Right lobe of liver (tissue), 6 donors: ENCODE measurements around the gene ING3. TPM values are rescaled to one million over a fixed set of nuclear protein-coding genes. Genes with fewer than 3 reads are reported as not detected.

Experiments used
- ATAC-seq, 4 donors: fragments of 200-7000 bp; cut with Tn5 transposase; one replicate each; pipeline ENCODE4 v1.9.1; 2020; ENCODE audit warnings: mild to moderate bottlenecking in 4 of 4, moderate library complexity in 4 of 4
- DNase-seq, 3 donors: peaks; one replicate each; pipeline ENCODE4 v3.0.0-alpha.2; 2020
- H3K27ac ChIP-seq, 3 donors: fragments of 200-600 bp; one replicate each; pipeline ENCODE4 v1.8.0; 2022
- H3K27me3 ChIP-seq, 2 donors: fragments of 200-600 bp; one replicate each; pipeline ENCODE4 v1.8.0; 2022
- H3K36me3 ChIP-seq, 4 donors: fragments of 200-600 bp; sonication (generic) in 1 of 4; one replicate each; pipeline versions ENCODE4 v1.5.1 to v1.8.0; 2017 to 2022; ENCODE audit warnings: control low read depth in 1 of 4
- H3K4me1 ChIP-seq, 4 donors: fragments of 200-600 bp; sonication (generic) in 1 of 4; one replicate each; pipeline versions ENCODE4 v1.5.1 to v1.8.0; 2017 to 2022; ENCODE audit warnings: control low read depth in 1 of 4
- H3K4me3 ChIP-seq, 3 donors: fragments of 200-600 bp; one replicate each; pipeline ENCODE4 v1.8.0; 2022
- H3K9me3 ChIP-seq, 4 donors: fragments of 200-600 bp; sonication (generic) in 1 of 4; one replicate each; pipeline versions ENCODE4 v1.5.1 to v1.8.0; 2017 to 2022; ENCODE audit warnings: control low read depth in 1 of 4
- POLR2A ChIP-seq: fragments of 450-650 bp; IDR thresholded peaks from one replicate; pipeline ENCODE4 v1.6.1; 2017; ENCODE audit warnings: antibody characterized with exemption, mild to moderate bottlenecking
- WGBS: methylation state at CpG from one replicate; pipeline ENCODE4 v1.1.6; 2018; ENCODE audit warnings: low coverage, low lambda C conversion rate; ENCODE audit not compliant: insufficient coverage; ENCODE audit errors: missing lambda C conversion rate; 5-methylcytosine and 5-hydroxymethylcytosine counted together
- intact Hi-C, 2 donors: fragments of 100-400 bp; cut with DNase I; formaldehyde crosslinking; loops; one replicate each; pipeline versions ENCODE4 v1.11.2 to v1.14.1; 2022
- total RNA-seq, 6 experiments: library from RNA; depleted of rRNA in 2 of 6; stranded (reverse); fragments of >200 nt in 2 of 6; fragmentation: NEBNext Ultra II Directional in 3 of 6; extraction: Animal tissue kit (Norgen Biotek cat#: 25700) in 3 of 6; gene quantifications; one replicate each; pipeline versions ENCODE4 v1.1.0 to v1.2.4, GENCODE V29; 2016 to 2023
- TF ChIP-seq, protein P1 (sequence below), 4 donors: fragments of 200-600 bp in 3 of 4; fragments of 450-650 bp in 1 of 4; IDR thresholded peaks; one replicate each; pipeline versions ENCODE4 v1.5.1 to v1.8.0; 2016 to 2022; ENCODE audit warnings: antibody characterized with exemption in 4 of 4, mild to moderate bottlenecking in 2 of 4
- donor health status: DM: no; HTN: yes; CAD: no.
- donor health status: DM: no; HTN: no; CAD: no.
- donor health status: DM: no; HTN: no; CAD: no.
- donor health status: DM: no; HTN: yes; CAD: no.
- donor health status: DM: no; HTN: yes; CAD: no.

ING3 gene
- total RNA-seq, 6 experiments from 2014 or later, result 4.5 to 6.5 (median 6.2) TPM

DNA sequence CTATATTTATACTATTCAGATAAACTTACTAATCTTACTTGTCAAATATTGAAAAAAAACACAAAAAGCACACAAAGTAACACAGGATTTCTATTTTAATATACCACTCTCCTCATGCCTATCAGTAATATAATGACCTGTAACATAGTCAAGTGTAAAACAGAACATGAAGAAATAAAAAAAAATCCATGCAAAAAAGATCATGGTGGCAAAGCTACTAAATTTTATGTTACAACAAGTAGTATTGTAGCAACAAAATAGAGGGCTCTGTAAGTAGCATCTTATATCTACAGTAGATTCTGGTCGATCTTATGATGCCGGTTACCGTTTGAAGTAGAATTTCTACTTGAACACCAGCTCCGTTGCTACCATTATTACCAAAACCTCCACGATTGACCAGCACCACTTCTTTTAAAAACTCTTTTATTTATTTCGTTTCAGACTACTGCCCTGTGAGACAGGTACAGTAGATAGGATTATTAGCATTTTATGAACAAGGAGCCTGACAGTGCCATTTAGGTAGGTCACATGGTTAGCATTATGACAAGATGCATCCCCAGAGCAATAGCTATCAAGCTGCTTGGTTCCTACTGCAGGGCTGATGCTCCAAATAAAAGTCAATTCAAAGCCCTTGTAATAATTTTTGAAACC, 40.0 kb downstream of the ING3 start:
- ATAC-seq (peak in 3 of 4 donors; percentile 16 to 22 (median 19)), DNase-seq (no peak)
- peak overlapping the region; percentile 46 to 62 (median 57) for H3K4me3 ChIP-seq
- WGBS, result 9% methylated on average over 6 of the region's 6 CpGs
- H3K27ac ChIP-seq, result peak overlapping the region; percentile 96 to 100 (median 98)
- no peaks in the 10 kb centered on the region for H3K27me3 ChIP-seq
- no peaks in the 10 kb centered on the region for H3K36me3 ChIP-seq
- H3K4me1 ChIP-seq, result peaks cover 0 to 16% (median 0%) of the 10 kb centered on the region in 4 donors
- TF ChIP-seq POLR2A, result no peak
- TF ChIP-seq, protein P1, sequence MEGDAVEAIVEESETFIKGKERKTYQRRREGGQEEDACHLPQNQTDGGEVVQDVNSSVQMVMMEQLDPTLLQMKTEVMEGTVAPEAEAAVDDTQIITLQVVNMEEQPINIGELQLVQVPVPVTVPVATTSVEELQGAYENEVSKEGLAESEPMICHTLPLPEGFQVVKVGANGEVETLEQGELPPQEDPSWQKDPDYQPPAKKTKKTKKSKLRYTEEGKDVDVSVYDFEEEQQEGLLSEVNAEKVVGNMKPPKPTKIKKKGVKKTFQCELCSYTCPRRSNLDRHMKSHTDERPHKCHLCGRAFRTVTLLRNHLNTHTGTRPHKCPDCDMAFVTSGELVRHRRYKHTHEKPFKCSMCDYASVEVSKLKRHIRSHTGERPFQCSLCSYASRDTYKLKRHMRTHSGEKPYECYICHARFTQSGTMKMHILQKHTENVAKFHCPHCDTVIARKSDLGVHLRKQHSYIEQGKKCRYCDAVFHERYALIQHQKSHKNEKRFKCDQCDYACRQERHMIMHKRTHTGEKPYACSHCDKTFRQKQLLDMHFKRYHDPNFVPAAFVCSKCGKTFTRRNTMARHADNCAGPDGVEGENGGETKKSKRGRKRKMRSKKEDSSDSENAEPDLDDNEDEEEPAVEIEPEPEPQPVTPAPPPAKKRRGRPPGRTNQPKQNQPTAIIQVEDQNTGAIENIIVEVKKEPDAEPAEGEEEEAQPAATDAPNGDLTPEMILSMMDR (IDR thresholded peaks at IDR 0.05), result no peak
- no peaks in the 10 kb centered on the region for H3K9me3 ChIP-seq
- intact Hi-C loops, result no loop called here

DNA sequence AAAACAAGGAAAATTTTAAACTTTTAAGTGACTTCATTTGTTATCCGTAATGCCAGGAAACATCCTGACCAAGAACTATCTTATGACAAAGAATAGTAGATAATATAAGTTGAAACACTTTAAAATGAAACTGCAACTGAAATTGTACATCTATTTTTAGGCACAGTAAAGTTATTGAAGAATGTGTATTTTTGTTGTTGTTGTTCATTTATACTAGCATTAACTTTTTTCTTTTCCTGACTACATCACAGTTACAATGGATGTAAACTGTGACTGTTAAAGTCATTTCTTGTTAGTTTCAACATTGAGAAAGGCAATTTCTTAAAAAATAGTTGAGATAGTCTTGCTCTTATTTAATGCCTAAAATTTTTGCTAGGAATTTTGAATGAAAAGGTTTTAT, 40.6 kb downstream of the ING3 start:
- Histone ChIP-seq H3K4me3 (peak overlapping the region; percentile 46 to 62 (median 57)), H3K27ac (peak overlapping the region; percentile 96 to 100 (median 98)), H3K27me3 (no peaks in the 10 kb centered on the region), H3K36me3 (no peaks in the 10 kb centered on the region), H3K4me1 (peaks cover 0 to 16% (median under 1%) of the 10 kb centered on the region in 4 donors), H3K9me3 (no peaks in the 10 kb centered on the region)
- TF ChIP-seq, protein P1 (IDR thresholded peaks at IDR 0.05), result no peak
- no peak for TF ChIP-seq POLR2A
- DNase-seq, result no peak
- 15% methylated on average over 1 of the region's 1 CpG for WGBS
- no peak for ATAC-seq
- intact Hi-C loops, result no loop called here

DNA sequence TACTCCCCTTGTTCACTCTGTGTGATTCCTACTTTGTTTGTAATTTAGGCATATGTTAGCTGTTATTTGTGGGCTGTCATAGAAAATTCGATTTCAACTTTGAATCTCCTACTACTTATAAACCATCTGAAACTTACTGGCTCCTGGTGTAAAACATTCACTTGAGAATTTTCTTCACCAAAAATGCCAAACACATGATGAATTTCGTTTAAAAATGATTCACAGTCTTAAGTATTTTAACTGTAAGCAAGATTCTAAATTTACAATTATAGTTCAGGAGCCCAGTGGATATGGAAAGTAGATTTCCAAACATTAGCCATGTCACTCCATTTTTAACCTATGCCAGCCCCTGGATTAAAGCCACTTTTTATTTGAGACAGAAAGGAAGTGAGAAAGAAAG, 41.0 kb downstream of the ING3 start:
- Histone ChIP-seq H3K4me1 (peaks cover 0 to 16% (median 3%) of the 10 kb centered on the region in 4 donors), H3K9me3 (no peaks in the 10 kb centered on the region), H3K27me3 (no peaks in the 10 kb centered on the region), H3K4me3 (peak overlapping the region; percentile 46 to 62 (median 57)), H3K27ac (peak overlapping the region; percentile 96 to 100 (median 98)), H3K36me3 (no peaks in the 10 kb centered on the region)
- TF ChIP-seq POLR2A, result no peak
- TF ChIP-seq, protein P1 (IDR thresholded peaks at IDR 0.05), result no peak
- ATAC-seq (no peak), DNase-seq (no peak)
- WGBS, result 3% methylated on average over 2 of the region's 2 CpGs
- intact Hi-C loops, result no loop called here

DNA sequence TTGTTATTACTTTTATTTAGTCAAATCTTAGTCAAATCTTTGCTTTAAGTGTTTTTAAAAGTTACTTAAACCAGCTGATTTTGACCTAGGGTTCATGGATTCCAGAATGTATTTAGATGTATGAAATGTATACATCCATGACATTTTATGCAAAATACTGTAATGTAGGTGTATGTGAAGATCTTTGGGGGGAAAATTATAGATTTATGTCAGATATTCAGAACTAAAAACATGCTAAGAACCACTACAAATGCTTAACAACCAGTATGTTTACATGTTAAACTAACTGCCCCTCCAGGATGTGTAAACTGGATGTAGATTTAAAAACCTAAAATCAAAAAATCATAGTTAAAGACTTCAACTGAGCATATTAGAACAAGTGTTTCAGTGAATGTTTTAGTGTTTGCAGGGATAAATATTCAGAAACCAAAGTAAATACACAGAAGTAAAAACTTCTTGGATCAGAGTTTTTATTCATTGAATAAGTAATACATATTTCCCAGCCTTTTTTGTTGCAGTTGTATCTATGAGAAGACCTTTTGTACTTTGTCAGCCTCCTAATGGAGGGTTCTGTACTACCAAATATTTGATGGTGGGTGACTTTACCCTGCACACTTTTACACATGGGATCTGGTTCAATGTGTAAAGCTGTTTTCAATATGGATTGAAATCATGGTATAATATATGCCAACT, 41.8 kb downstream of the ING3 start:
- Histone ChIP-seq H3K27ac (peak overlapping the region in 2 of 3 donors; percentile 98 to 100), H3K36me3 (no peaks in the 10 kb centered on the region), H3K4me3 (peak overlapping the region; percentile 46 to 62 (median 57)), H3K4me1 (peaks cover 0 to 16% (median 3%) of the 10 kb centered on the region in 4 donors), H3K9me3 (no peaks in the 10 kb centered on the region), H3K27me3 (no peaks in the 10 kb centered on the region)
- TF ChIP-seq, protein P1 (IDR thresholded peaks at IDR 0.05), result no peak
- TF ChIP-seq POLR2A, result no peak
- DNase-seq, result no peak
- intact Hi-C loops, result no loop called here
- no peak for ATAC-seq
